GM21390 (cell line): Measurements from ENCODE around the gene CFHR4.
"Not testable (repeated sequence)": the region's sequence is repeated elsewhere in the genome, so short reads cannot be mapped to it uniquely, and the experiment has no call there.

Experiments used
- ATAC-seq: cut with Tn5 transposase; IDR thresholded peaks from one replicate; pipeline ENCODE4 v1.9.1; 2021; ENCODE audit not compliant: unreplicated experiment

Gene CFHR4

DNA sequence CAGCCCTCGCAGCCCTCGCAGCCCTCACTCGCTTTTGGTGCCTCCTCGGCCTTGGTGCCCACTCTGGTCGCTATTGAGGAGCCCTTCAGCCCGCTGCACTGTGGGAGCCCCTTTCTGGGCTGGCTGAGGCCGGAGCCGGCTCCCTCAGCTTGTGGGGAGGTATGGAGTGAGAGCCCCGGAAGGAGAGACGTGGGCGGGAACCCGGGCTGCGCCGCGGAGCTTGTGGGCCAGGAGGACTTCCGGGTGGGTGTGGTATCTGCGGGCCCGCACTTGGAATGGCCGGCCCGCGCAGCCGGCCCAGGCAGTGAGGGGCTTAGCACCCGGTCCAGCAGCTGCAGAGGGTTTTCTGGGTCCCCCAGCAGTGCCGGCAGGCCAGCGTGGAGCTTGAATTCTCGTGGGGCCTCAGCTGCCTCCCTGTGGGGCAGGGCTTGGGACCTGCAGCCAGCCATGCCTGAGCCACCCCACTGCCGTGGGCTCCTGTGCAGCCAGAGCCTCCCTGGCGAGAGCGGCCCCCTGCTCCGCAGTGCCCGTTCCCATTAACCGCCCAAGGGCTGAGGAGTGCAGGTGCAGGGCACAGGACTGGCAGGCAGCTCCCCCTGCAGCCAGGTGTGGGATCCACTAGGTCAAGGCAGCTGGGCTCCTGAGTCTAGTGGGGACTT is 45.8 kb downstream of the CFHR4 start:
- ATAC-seq, result no peak

DNA sequence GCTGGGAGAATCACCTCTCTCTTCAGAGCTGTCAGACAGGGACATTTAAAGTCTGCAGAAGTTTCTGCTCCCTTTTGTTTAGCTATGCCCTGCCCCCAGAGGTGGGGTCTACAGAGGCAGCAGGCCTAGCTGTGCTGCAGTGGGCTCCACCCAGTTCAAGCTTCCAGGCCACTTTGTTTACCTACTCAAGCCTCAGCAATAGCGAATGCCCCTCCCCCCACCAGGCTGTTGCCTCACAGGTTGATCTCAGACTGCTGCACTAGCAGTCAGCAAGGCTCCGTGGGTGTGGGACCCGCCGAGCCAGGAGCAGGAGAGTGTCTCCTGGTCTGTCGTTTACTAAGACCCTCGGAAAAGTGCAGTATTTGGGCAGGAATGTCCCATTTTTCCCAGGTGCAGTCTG is 53.6 kb downstream of the CFHR4 start:
- not testable (repeated sequence) for ATAC-seq

DNA sequence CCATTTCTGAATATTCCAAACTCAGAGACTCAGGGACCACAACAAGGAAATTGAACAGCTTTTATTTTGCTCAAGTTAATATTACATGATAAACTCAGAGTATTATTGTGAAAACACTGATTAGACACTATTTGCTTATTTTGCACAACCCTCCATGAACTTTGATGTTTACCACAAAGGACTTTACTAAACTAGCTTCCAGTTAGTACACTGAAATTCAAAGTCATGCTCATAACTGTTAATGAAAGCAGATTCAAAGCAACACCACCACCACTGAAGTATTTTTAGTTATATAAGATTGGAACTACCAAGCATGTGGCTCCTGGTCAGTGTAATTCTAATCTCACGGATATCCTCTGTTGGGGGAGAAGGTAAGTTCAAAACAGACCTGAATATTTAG is 55.7 kb downstream of the CFHR4 start, which contains the start of gene CFHR2:
Gene CFHR2 (plus strand): TSS at position 171 of the 400 bp plus-strand sequence. CDS start 143 bp downstream, at position 314.
- not testable (repeated sequence) for ATAC-seq

DNA sequence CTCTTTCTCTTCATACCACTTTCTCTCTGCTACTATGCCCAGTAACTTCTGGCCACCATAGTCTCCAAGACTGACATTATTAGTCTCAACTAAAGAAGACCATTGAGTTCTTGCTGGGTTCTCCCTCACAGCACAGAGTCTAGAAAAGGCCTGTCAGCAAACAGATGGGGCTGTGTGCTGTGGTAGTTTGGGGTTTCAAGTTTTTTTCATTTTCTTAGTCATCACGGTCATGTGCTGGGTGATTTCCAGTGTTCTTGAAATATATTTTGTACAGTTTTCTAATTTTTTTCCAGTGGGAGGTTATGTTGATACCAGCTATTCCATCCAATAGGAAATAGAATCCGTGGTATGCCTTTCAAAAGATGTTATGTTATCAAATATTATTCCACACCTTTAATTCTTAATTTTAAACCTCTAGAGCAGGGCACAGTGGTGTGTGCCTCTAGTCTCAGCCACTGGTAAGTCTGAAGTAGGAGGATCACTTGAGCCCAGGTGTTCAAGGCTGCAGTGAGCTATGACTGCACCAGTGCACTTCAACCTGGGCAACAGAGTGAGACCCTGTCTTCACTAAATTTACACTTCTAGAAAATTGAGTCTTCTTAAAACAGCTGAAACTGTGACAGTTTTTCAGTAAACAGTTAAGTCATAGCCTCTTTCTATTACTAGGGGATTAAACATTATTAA is 64.0 kb downstream of the CFHR4 start:
- peak; percentile 85 for ATAC-seq

DNA sequence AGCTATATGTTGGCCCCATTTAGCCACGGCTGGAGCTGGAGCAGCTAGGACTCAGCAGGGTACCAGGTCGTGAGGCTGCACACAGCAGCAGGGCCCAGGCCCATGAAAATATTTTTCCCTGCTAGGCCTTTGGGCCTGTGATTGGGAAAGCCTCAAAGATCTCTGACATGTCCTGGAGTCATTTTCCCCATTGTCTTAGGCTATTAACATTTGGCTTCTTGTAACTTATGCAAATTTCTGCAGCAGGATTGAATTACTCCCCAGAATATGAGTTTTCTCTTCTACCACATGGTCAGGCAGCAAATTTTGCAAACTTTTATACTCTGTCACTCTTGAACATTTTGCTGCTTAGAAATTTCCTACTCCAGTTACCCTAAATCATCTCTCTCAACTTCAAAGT is 66.9 kb downstream of the CFHR4 start:
- ATAC-seq, result no peak

DNA sequence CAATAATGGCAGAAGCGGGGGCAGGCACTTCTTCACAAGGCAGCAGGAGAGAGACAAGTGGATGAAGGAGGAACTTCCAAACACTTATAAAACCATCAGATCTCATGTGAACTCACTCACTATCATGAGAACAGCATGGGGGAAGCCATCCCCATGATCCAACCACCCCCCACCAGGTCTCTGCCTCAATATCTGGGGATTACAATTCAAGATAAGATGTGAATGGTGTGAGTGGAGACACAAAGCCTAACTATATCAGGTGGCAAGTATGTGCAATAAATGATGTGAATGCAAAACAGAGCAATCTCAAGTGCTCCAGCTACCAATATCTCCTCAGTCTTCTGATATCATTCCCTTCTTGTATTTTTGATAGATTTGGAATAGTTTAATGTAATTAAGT is 68.1 kb downstream of the CFHR4 start:
- no peak for ATAC-seq

DNA sequence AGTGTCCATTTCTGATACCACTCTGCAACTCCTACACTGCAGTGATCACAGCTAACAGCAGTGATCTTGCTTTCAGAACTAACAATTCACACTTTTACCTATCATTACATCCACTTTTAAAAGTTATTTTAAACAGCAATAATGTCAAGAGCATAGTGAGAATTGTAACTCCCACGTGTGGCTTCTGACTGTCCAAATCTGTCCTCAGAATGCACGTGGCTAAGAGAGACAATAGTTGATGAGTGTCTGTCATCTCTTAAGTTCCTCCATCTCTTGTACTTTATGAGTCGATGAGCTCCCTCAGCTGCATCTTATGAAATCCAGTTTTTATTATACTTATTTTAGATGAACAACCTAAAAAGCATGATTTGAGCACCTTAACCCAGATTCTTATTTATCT is 73.0 kb downstream of the CFHR4 start:
- peak; percentile 58 for ATAC-seq
